ENCODE results near the gene MC5R.

DNA sequence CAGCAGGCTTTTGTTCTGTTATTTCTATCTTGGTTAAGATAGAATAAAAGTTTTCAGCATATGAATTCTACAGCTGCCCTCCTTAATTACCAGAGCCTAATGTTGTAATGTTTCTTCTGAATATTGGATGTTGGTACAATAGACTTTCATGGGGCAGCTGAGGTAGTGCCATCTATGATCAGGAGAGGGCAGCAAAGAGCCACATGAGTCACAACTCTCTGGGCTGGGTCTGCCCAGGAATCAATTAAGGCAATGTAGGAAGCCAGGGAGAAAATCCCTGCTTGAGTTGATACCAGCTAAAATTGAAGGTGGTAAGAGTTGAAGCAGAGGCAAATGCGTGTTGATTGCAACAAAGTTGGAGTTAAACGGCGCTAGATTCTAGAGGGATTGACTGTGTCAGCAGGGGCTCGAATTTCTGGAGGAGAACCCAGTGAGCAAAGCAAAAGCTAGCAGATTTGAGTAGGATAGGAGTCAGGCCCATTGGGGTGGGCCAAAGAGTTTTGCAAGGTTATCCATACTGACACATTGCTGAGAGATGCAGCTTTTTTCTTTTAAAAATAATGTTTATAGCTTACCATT lies 10.6 kb upstream of the MC5R start:
- TF ChIP-seq EZH2 (IDR thresholded peaks at IDR 0.05) (no peak), POLR2AphosphoS5 (IDR thresholded peaks at IDR 0.05; ENCODE audit: borderline replicate concordance, low read depth, low read length) (no peak)

Measured in SK-N-MC (cell line).